ENCODE results near the gene FHL2.

FHL2 gene

GRCh38 chr2:105317937-105318336 is 80.9 kb downstream of the FHL2 start:
- no peak for DNase-seq (ENCODE audit: low read depth in 2 of 2)

- no peak for DNase-seq (ENCODE audit: low read depth in 2 of 2)
Measured at GRCh38 chr2:105315314-105315713, 83.5 kb downstream of the FHL2 start.

- DNase-seq (ENCODE audit: low read depth in 2 of 2) = no peak
Measured at GRCh38 chr2:105313877-105314276, 85.0 kb downstream of the FHL2 start.
